ENCODE data around the gene ZBTB8A. TPM values are rescaled to one million over a fixed set of nuclear protein-coding genes. Genes with fewer than 3 reads are reported as not detected.

The ZBTB8A gene
- total RNA-seq (1 to 10 TPM; 2.7 to 3.8 (median 3.1) TPM), polyA plus RNA-seq (1 to 10 TPM; 1.7 to 1.8 TPM)
- long read RNA-seq, donor 1, partial matches to known transcripts: 1 of 2 reads
- long read RNA-seq, donor 1, other reads (novel, unspliced or antisense): 1 of 2 reads
- long read RNA-seq, donor 2, full-length matches to known transcripts: 1 of 4 reads
- long read RNA-seq, donor 2, partial matches to known transcripts: 0 of 4 reads
- long read RNA-seq, donor 2, other reads (novel, unspliced or antisense): 3 of 4 reads
- long read RNA-seq, donor 3, full-length matches to known transcripts: 8 of 11 reads
- long read RNA-seq, donor 3, partial matches to known transcripts: 0 of 11 reads
- long read RNA-seq, donor 3, other reads (novel, unspliced or antisense): 3 of 11 reads

- peak in 6 of 8 donors; percentile 10 to 71 (median 62) for ATAC-seq
- TF ChIP-seq CTCF (IDR thresholded peaks at IDR 0.05): no peak
- intact Hi-C loops (cut with DNase I): loop anchor here in 2 of 10 donors (2.0 kb wide), 1 partner anchor 38 kb away; no protein-coding TSS in a partner anchor
- peak; percentile 19 to 29 for DNase-seq
- peak within 1 kb of the TSS; percentile 24 to 74 (median 64) for H3K4me3 ChIP-seq
- H3K9me3 ChIP-seq: no peaks in the 10 kb centered on the region
- peak within 1 kb of the TSS; percentile 44 to 84 (median 74) for H3K27ac ChIP-seq
- peaks cover 0 to 32% (median 0%) of the 10 kb centered on the region in 7 donors for H3K27me3 ChIP-seq
- no peaks in the 10 kb centered on the region for H3K36me3 ChIP-seq
- peaks cover 0 to 18% (median 11%) of the 10 kb centered on the region in 9 donors for H3K4me1 ChIP-seq
- WGBS, 2 donors: 0% methylated on average over 19 to 33 of the region's 33 CpGs
These were observed at the start of gene ZBTB8A for GRCh38 chr1:32538887-32539583. TSS of gene ZBTB8A (plus strand) at chr1:32539427. CDS start at chr1:32592932, 53,505 bp downstream.

- intact Hi-C loops (cut with DNase I): no loop called here
- H3K9me3 ChIP-seq: no peaks in the 10 kb centered on the region
- H3K27ac ChIP-seq: no peak overlapping the region
- no peaks in the 10 kb centered on the region for H3K27me3 ChIP-seq
- WGBS, 2 donors: 89 to 93% methylated on average over 3 of the region's 3 CpGs
- ATAC-seq (no peak), DNase-seq (no peak)
- no peaks in the 10 kb centered on the region for H3K36me3 ChIP-seq
- H3K4me1 ChIP-seq: peaks cover 0 to 11% (median 0%) of the 10 kb centered on the region in 9 donors
- no peak for TF ChIP-seq CTCF (IDR thresholded peaks at IDR 0.05)
- no peak overlapping the region for H3K4me3 ChIP-seq
These were observed 49.3 kb upstream of the ZBTB8A start for GRCh38 chr1:32489774-32490454.

- DNase-seq: no peak
- 98% methylated on average over 2 of the region's 2 CpGs for WGBS, 2 donors
- H3K27me3 ChIP-seq: no peaks in the 10 kb centered on the region
- peaks cover 0 to 20% (median 9%) of the 10 kb centered on the region in 9 donors for H3K4me1 ChIP-seq
- ATAC-seq: no peak
- no peaks in the 10 kb centered on the region for H3K9me3 ChIP-seq
- TF ChIP-seq CTCF (IDR thresholded peaks at IDR 0.05): no peak
- intact Hi-C loops (cut with DNase I): no loop called here
- H3K4me3 ChIP-seq: no peak overlapping the region
- H3K27ac ChIP-seq: no peak overlapping the region
- no peaks in the 10 kb centered on the region for H3K36me3 ChIP-seq
These were observed 47.8 kb upstream of the ZBTB8A start for GRCh38 chr1:32491386-32491785.

GRCh38 chr1:32494196-32494595, 45.0 kb upstream of the ZBTB8A start:
- Histone ChIP-seq H3K27ac (no peak overlapping the region), H3K27me3 (no peaks in the 10 kb centered on the region), H3K4me1 (peaks cover 0 to 27% (median 14%) of the 10 kb centered on the region in 9 donors), H3K9me3 (no peaks in the 10 kb centered on the region), H3K4me3 (no peak overlapping the region), H3K36me3 (no peaks in the 10 kb centered on the region)
- peak in 3 of 8 donors; percentile 65 to 86 (median 68) for ATAC-seq
- intact Hi-C loops (cut with DNase I): no loop called here
- peak in 1 of 2 donors; percentile 20 for DNase-seq
- 33 to 62% methylated on average over 1 of the region's 1 CpG for WGBS, 2 donors
- no peak for TF ChIP-seq CTCF (IDR thresholded peaks at IDR 0.05)
